ENCODE measurements around the gene SNX25.
"Not testable (repeated sequence)": the region's sequence is repeated elsewhere in the genome, so short reads cannot be mapped to it uniquely, and the experiment has no call there.

The SNX25 gene

GRCh38 chr4:185235119-185235842 is 25.9 kb downstream of the SNX25 start:
- no peak for DNase-seq (ENCODE audit: low read depth)

- no peak for DNase-seq (ENCODE audit: low read depth)
These were observed 26.6 kb downstream of the SNX25 start for GRCh38 chr4:185235843-185236503.

- DNase-seq (ENCODE audit: low read depth), result no peak
These were observed 27.8 kb downstream of the SNX25 start for GRCh38 chr4:185237175-185237574.

- no peak for DNase-seq (ENCODE audit: low read depth)
These were observed 28.9 kb downstream of the SNX25 start for GRCh38 chr4:185238215-185238681.

- DNase-seq (ENCODE audit: low read depth), result no peak
These were observed 29.4 kb downstream of the SNX25 start for GRCh38 chr4:185238750-185239149.

- not testable (repeated sequence) for DNase-seq (ENCODE audit: low read depth)
These were observed 31.1 kb downstream of the SNX25 start for GRCh38 chr4:185240486-185240885.

GRCh38 chr4:185242749-185243533 is 33.5 kb downstream of the SNX25 start:
- no peak for DNase-seq (ENCODE audit: low read depth)

GRCh38 chr4:185243879-185244278 is 34.5 kb downstream of the SNX25 start:
- DNase-seq (ENCODE audit: low read depth), result no peak

- DNase-seq (ENCODE audit: low read depth), result no peak
These were observed 35.4 kb downstream of the SNX25 start for GRCh38 chr4:185244763-185245162.

GRCh38 chr4:185246453-185246852 is 37.1 kb downstream of the SNX25 start:
- DNase-seq (ENCODE audit: low read depth), result no peak

- no peak for DNase-seq (ENCODE audit: low read depth)
These were observed 37.8 kb downstream of the SNX25 start for GRCh38 chr4:185247151-185247550.

GRCh38 chr4:185248393-185249039 is 39.1 kb downstream of the SNX25 start:
- DNase-seq (ENCODE audit: low read depth), result no peak

- DNase-seq (ENCODE audit: low read depth), result no peak
These were observed 39.7 kb downstream of the SNX25 start for GRCh38 chr4:185249105-185249504.

GRCh38 chr4:185254434-185254833 is 45.0 kb downstream of the SNX25 start:
- DNase-seq (ENCODE audit: low read depth), result no peak

GRCh38 chr4:185255868-185256267 is 46.5 kb downstream of the SNX25 start:
- DNase-seq (ENCODE audit: low read depth), result no peak

GRCh38 chr4:185256446-185256845 is 47.0 kb downstream of the SNX25 start:
- DNase-seq (ENCODE audit: low read depth), result no peak

- no peak for DNase-seq (ENCODE audit: low read depth)
These were observed 47.7 kb downstream of the SNX25 start for GRCh38 chr4:185257086-185257485.

GRCh38 chr4:185257694-185258093 is 48.3 kb downstream of the SNX25 start:
- no peak for DNase-seq (ENCODE audit: low read depth)

GRCh38 chr4:185258741-185259140 is 49.3 kb downstream of the SNX25 start:
- not testable (repeated sequence) for DNase-seq (ENCODE audit: low read depth)

- no peak for DNase-seq (ENCODE audit: low read depth)
These were observed 50.3 kb downstream of the SNX25 start for GRCh38 chr4:185259719-185260118.

GRCh38 chr4:185261946-185262345 is 52.5 kb downstream of the SNX25 start:
- DNase-seq (ENCODE audit: low read depth), result no peak

GRCh38 chr4:185263419-185263818 is 54.0 kb downstream of the SNX25 start:
- no peak for DNase-seq (ENCODE audit: low read depth)
